ENCODE measurements around the gene FOXD2. TPM values are rescaled to one million over a fixed set of nuclear protein-coding genes. Genes with fewer than 3 reads are reported as not detected.

The FOXD2 gene
- total RNA-seq, 2 donors from 2014 or later: 0.07 to 0.26 TPM

DNA sequence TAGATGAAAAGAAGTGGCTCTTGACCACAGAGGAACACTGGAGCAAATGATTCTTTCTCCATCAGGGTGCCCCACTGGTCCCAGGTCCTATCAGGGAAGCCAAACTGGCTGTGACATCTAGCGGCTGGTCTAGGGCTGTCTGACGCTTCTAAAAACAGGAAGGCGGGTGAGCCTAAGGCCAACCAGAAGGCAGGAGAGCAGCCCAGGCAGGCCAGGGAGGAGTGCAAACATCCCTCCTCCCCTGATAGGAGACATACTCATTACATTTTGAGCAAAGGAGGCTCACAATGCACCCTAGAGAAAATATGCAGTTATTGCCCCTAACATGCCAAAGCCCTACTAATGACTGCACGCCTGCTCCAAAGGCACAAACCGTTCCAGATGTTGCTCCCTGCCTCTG lies 32.1 kb upstream of the FOXD2 start:
- H3K4me3 ChIP-seq (ENCODE audit: low read length): no peak overlapping the region
- DNase-seq: no peak

DNA sequence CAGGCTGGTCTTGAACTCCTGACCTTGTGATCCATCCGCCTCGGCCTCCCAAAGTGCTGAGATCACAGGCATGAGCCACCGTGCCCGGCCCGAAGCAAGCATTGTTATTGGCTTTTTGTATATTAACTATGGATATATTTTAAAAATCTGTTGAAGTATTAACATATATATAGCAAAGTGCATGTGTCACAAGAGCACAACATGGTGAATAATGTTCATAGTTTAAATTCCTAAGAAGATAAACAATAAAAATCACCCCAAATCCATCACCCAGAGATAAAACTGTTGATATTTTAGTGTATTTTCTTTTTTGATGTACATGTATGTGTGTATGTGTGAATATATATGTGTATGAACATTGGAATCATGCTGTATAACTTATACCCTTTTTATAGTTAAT lies 30.9 kb upstream of the FOXD2 start:
- no peak overlapping the region for H3K9ac ChIP-seq (ENCODE audit: extremely low read depth, low read length, poor library complexity, severe bottlenecking)
- H3K27me3 ChIP-seq (ENCODE audit: control insufficient read depth, insufficient read depth, low read length, poor library complexity, severe bottlenecking): peaks cover 34% of the 10 kb centered on the region
- no peak overlapping the region for H3K4me3 ChIP-seq (ENCODE audit: low read length)
- no peaks in the 10 kb centered on the region for H3K4me1 ChIP-seq (ENCODE audit: control insufficient read depth, insufficient read depth, low read length)
- no peak overlapping the region for H3K27ac Mint-ChIP-seq
- H3K9me3 Mint-ChIP-seq: no peaks in the 10 kb centered on the region
- H3K4me1 Mint-ChIP-seq: peaks cover 6% of the 10 kb centered on the region
- TF ChIP-seq, protein P1, sequence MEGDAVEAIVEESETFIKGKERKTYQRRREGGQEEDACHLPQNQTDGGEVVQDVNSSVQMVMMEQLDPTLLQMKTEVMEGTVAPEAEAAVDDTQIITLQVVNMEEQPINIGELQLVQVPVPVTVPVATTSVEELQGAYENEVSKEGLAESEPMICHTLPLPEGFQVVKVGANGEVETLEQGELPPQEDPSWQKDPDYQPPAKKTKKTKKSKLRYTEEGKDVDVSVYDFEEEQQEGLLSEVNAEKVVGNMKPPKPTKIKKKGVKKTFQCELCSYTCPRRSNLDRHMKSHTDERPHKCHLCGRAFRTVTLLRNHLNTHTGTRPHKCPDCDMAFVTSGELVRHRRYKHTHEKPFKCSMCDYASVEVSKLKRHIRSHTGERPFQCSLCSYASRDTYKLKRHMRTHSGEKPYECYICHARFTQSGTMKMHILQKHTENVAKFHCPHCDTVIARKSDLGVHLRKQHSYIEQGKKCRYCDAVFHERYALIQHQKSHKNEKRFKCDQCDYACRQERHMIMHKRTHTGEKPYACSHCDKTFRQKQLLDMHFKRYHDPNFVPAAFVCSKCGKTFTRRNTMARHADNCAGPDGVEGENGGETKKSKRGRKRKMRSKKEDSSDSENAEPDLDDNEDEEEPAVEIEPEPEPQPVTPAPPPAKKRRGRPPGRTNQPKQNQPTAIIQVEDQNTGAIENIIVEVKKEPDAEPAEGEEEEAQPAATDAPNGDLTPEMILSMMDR (conservative IDR thresholded peaks at IDR 0.05): no peak
- no peaks in the 10 kb centered on the region for H3K36me3 ChIP-seq (ENCODE audit: control insufficient read depth, insufficient read depth, low read length)
- H3K9me3 ChIP-seq (ENCODE audit: control insufficient read depth, low read length): no peaks in the 10 kb centered on the region
- H3K27me3 Mint-ChIP-seq (ENCODE audit: insufficient read depth): peaks cover 66% of the 10 kb centered on the region
- no peak overlapping the region for H3K4me3 Mint-ChIP-seq
- 60 to 99% methylated on average over 2 to 5 of the region's 5 CpGs for WGBS, 2 experiments (ENCODE audit: insufficient coverage in 1 of 2, insufficient read length in 1 of 2)
- no peak for DNase-seq
- no peak overlapping the region for H3K27ac ChIP-seq (ENCODE audit: low read depth, low read length)
- H3K36me3 Mint-ChIP-seq (ENCODE audit: low read depth): no peaks in the 10 kb centered on the region

More for the DNA sequence above, 32.1 kb upstream of the FOXD2 start:
- TF ChIP-seq, protein P1 (conservative IDR thresholded peaks at IDR 0.05): no peak
- Histone ChIP-seq H3K9ac (ENCODE audit: extremely low read depth, low read length, poor library complexity, severe bottlenecking) (no peak overlapping the region), H3K27me3 (ENCODE audit: control insufficient read depth, insufficient read depth, low read length, poor library complexity, severe bottlenecking) (peaks cover 32% of the 10 kb centered on the region), H3K36me3 (ENCODE audit: control insufficient read depth, insufficient read depth, low read length) (no peaks in the 10 kb centered on the region), H3K4me1 (ENCODE audit: control insufficient read depth, insufficient read depth, low read length) (no peaks in the 10 kb centered on the region), H3K27ac (ENCODE audit: low read depth, low read length) (no peak overlapping the region), H3K9me3 (ENCODE audit: control insufficient read depth, low read length) (no peaks in the 10 kb centered on the region)
- Mint-ChIP-seq H3K4me1 (peaks cover 6% of the 10 kb centered on the region), H3K27me3 (ENCODE audit: insufficient read depth) (peaks cover 65% of the 10 kb centered on the region), H3K27ac (no peak overlapping the region), H3K4me3 (no peak overlapping the region), H3K9me3 (no peaks in the 10 kb centered on the region), H3K36me3 (ENCODE audit: low read depth) (no peaks in the 10 kb centered on the region)
- 84 to 90% methylated on average over 2 to 5 of the region's 5 CpGs for WGBS, 2 experiments (ENCODE audit: insufficient coverage in 1 of 2, insufficient read length in 1 of 2)

DNA sequence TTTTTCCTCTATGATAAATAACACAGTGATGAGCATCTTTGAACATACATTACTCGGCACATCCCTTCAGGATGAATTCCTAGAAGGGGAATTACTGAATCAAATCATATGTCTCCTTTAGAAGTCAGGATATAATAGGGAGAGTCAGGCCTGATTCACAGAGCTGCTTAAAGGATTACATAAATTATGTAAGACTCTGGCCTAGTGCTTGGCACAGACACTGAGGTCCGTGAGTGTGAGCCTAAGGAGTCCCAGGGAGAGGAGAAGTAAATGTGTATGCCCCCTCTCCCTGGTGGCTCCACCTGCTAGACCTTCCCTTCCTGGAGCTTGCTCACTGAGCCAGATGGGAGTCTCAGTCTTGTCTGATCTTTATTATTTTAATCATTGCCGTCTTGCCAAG lies 30.4 kb upstream of the FOXD2 start:
- no peaks in the 10 kb centered on the region for H3K9me3 Mint-ChIP-seq
- Histone ChIP-seq H3K27ac (ENCODE audit: low read depth, low read length) (no peak overlapping the region), H3K27me3 (ENCODE audit: control insufficient read depth, insufficient read depth, low read length, poor library complexity, severe bottlenecking) (peaks cover 34% of the 10 kb centered on the region), H3K36me3 (ENCODE audit: control insufficient read depth, insufficient read depth, low read length) (no peaks in the 10 kb centered on the region), H3K4me3 (ENCODE audit: low read length) (no peak overlapping the region), H3K9me3 (ENCODE audit: control insufficient read depth, low read length) (no peaks in the 10 kb centered on the region), H3K4me1 (ENCODE audit: control insufficient read depth, insufficient read depth, low read length) (no peaks in the 10 kb centered on the region), H3K9ac (ENCODE audit: extremely low read depth, low read length, poor library complexity, severe bottlenecking) (no peak overlapping the region)
- TF ChIP-seq, protein P1 (conservative IDR thresholded peaks at IDR 0.05): no peak
- DNase-seq: no peak
- peaks cover 6% of the 10 kb centered on the region for H3K4me1 Mint-ChIP-seq
- no peak overlapping the region for H3K27ac Mint-ChIP-seq
- 66 to 94% methylated on average over 2 to 3 of the region's 3 CpGs for WGBS, 2 experiments (ENCODE audit: insufficient coverage in 1 of 2, insufficient read length in 1 of 2)
- peaks cover 66% of the 10 kb centered on the region for H3K27me3 Mint-ChIP-seq (ENCODE audit: insufficient read depth)
- H3K36me3 Mint-ChIP-seq (ENCODE audit: low read depth): no peaks in the 10 kb centered on the region
- no peak overlapping the region for H3K4me3 Mint-ChIP-seq

Data from endodermal cell (in vitro differentiated cells).